RPMI7951 (cell line): ENCODE measurements around the gene EDDM3A. TPM values are rescaled to one million over a fixed set of nuclear protein-coding genes. Genes with fewer than 3 reads are reported as not detected.
"Not testable (repeated sequence)": the region's sequence is repeated elsewhere in the genome, so short reads cannot be mapped to it uniquely, and the experiment has no call there.

Source experiments
- DNase-seq: peaks from one replicate; pipeline ENCODE4 v3.0.0-alpha.2; 2012; ENCODE audit warnings: low read depth
- total RNA-seq: library from RNA; depleted of rRNA; stranded (reverse); fragments of >200 nt; shearing (Covaris generic); gene quantifications from 2 replicates; pipeline ENCODE4 v1.2.3, GENCODE V29; 2014; rRNA removed

The EDDM3A gene
- not detected in 2 replicates for total RNA-seq

GRCh38 chr14:20745571-20746358, at the start of gene EDDM3A:
EDDM3A (plus strand) TSS chr14:20745887; CDS start chr14:20747581, 1,694 bp downstream.
- DNase-seq = no peak

GRCh38 chr14:20696764-20697163, 48.9 kb upstream of the EDDM3A start:
- DNase-seq = no peak

GRCh38 chr14:20697273-20698017, 48.2 kb upstream of the EDDM3A start:
- DNase-seq = peak; percentile 57

GRCh38 chr14:20698018-20698329, 47.7 kb upstream of the EDDM3A start:
- no peak for DNase-seq

- DNase-seq = no peak
These were observed 46.8 kb upstream of the EDDM3A start for GRCh38 chr14:20698934-20699333.

GRCh38 chr14:20699931-20700330, 45.8 kb upstream of the EDDM3A start:
- no peak for DNase-seq

- not testable (repeated sequence) for DNase-seq
These were observed 44.7 kb upstream of the EDDM3A start for GRCh38 chr14:20700965-20701364.

- DNase-seq = no peak
These were observed 38.9 kb upstream of the EDDM3A start for GRCh38 chr14:20706657-20707355.

- no peak for DNase-seq
These were observed 38.1 kb upstream of the EDDM3A start for GRCh38 chr14:20707622-20708021.

- no peak for DNase-seq
These were observed 34.4 kb upstream of the EDDM3A start for GRCh38 chr14:20711261-20711660.

- no peak for DNase-seq
These were observed 34.0 kb upstream of the EDDM3A start for GRCh38 chr14:20711685-20712084.

GRCh38 chr14:20712904-20713303, 32.8 kb upstream of the EDDM3A start:
- no peak for DNase-seq

- DNase-seq = peak; percentile 74
These were observed 31.0 kb upstream of the EDDM3A start for GRCh38 chr14:20714593-20715250.

- DNase-seq = no peak
These were observed 25.9 kb upstream of the EDDM3A start for GRCh38 chr14:20719777-20720176.

GRCh38 chr14:20720741-20721140, 24.9 kb upstream of the EDDM3A start:
- no peak for DNase-seq

- no peak for DNase-seq
These were observed 23.7 kb upstream of the EDDM3A start for GRCh38 chr14:20722016-20722415.

- no peak for DNase-seq
These were observed 22.2 kb upstream of the EDDM3A start for GRCh38 chr14:20723488-20723887.

GRCh38 chr14:20726121-20726520, 19.6 kb upstream of the EDDM3A start:
- not testable (repeated sequence) for DNase-seq

- DNase-seq = no peak
These were observed 19.2 kb upstream of the EDDM3A start for GRCh38 chr14:20726531-20726930.

GRCh38 chr14:20730891-20731290, 14.8 kb upstream of the EDDM3A start:
- no peak for DNase-seq

GRCh38 chr14:20732477-20732876, 13.2 kb upstream of the EDDM3A start:
- DNase-seq = no peak
